ENCODE data around the gene MINDY1.

DNA sequence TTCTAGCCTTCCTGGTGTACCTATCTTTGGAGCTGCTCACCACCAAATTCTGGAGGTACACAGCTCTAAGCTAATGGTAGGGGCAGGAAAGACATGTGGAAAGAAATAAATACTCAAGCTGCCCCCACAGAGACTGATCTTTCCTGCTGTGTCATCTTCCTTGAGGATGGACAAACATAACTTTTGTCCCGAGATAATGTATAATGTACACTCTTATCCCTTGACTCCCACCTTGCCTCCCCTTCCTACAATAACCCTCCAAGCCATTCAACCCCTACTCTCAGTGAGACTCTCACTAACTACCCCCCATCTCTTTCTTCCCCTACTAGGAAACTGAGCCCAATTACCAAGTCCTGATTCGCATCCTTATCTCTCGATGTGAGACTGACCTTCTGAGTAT, 12.5 kb downstream of the MINDY1 start:
- TF ChIP-seq, protein P1, sequence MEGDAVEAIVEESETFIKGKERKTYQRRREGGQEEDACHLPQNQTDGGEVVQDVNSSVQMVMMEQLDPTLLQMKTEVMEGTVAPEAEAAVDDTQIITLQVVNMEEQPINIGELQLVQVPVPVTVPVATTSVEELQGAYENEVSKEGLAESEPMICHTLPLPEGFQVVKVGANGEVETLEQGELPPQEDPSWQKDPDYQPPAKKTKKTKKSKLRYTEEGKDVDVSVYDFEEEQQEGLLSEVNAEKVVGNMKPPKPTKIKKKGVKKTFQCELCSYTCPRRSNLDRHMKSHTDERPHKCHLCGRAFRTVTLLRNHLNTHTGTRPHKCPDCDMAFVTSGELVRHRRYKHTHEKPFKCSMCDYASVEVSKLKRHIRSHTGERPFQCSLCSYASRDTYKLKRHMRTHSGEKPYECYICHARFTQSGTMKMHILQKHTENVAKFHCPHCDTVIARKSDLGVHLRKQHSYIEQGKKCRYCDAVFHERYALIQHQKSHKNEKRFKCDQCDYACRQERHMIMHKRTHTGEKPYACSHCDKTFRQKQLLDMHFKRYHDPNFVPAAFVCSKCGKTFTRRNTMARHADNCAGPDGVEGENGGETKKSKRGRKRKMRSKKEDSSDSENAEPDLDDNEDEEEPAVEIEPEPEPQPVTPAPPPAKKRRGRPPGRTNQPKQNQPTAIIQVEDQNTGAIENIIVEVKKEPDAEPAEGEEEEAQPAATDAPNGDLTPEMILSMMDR (IDR thresholded peaks at IDR 0.05): no peak
- TF ChIP-seq POLR2A (IDR thresholded peaks at IDR 0.05): no peak
